Measurements from ENCODE around the gene VPS51.
A peak's percentile ranks its signal among the peaks of the same experiment; 100 is the strongest.

VPS51 gene

GRCh38 chr11:65125197-65126056, 29.4 kb downstream of the VPS51 start:
- peaks cover 5 to 61% (median 32%) of the 10 kb centered on the region in 11 experiments; a peak in 19 of 22 replicates for H4K20me1 ChIP-seq
- no peaks in the 10 kb centered on the region for H3K27me3 ChIP-seq
- H3K4me1 ChIP-seq: peaks cover 22 to 50% (median 34%) of the 10 kb centered on the region in 10 experiments
- H3K36me3 ChIP-seq: peaks cover 68 to 77% (median 73%) of the 10 kb centered on the region in 11 experiments
- TF ChIP-seq Cebpa-rat (IDR thresholded peaks at IDR 0.05): no peak
- no peak overlapping the region; a peak in 3 of 22 replicates for H3K9ac ChIP-seq
- no peak overlapping the region for H3K4me3 ChIP-seq
- no peaks in the 10 kb centered on the region for H3K9me3 ChIP-seq (replicated peaks in 1 of 11)
- no peak overlapping the region for H3K27ac ChIP-seq
- H3K4me2 ChIP-seq: no peak overlapping the region

GRCh38 chr11:65126624-65127274, 30.7 kb downstream of the VPS51 start:
- Histone ChIP-seq H3K9me3 (replicated peaks in 1 of 11) (no peaks in the 10 kb centered on the region), H3K27ac (no peak overlapping the region), H3K4me1 (peaks cover 22 to 56% (median 39%) of the 10 kb centered on the region in 10 experiments), H3K9ac (peak overlapping the region in 6 of 11 experiments; percentile 3 to 32 (median 16); a peak in 3 of 22 replicates), H4K20me1 (peaks cover 16 to 62% (median 36%) of the 10 kb centered on the region in 11 experiments; a peak in 20 of 22 replicates), H3K27me3 (no peaks in the 10 kb centered on the region), H3K4me2 (no peak overlapping the region), H3K4me3 (no peak overlapping the region), H3K36me3 (peaks cover 70 to 80% (median 76%) of the 10 kb centered on the region in 11 experiments)
- TF ChIP-seq Cebpa-rat (IDR thresholded peaks at IDR 0.05): no peak

- TF ChIP-seq Cebpa-rat (IDR thresholded peaks at IDR 0.05): no peak
- 0 out of 22 replicates have a peak overlapping the region, but pooled peaks of 3 of the 11 experiments have one; percentile 18 to 32 (median 27) for H3K9ac ChIP-seq
- peaks cover 25 to 70% (median 45%) of the 10 kb centered on the region in 11 experiments; a peak in 20 of 22 replicates for H4K20me1 ChIP-seq
- peaks cover 31 to 63% (median 47%) of the 10 kb centered on the region in 10 experiments for H3K4me1 ChIP-seq
- H3K27ac ChIP-seq: no peak overlapping the region
- peaks cover 73 to 85% (median 82%) of the 10 kb centered on the region in 11 experiments for H3K36me3 ChIP-seq
- no peak overlapping the region for H3K4me2 ChIP-seq
- no peaks in the 10 kb centered on the region for H3K9me3 ChIP-seq (replicated peaks in 1 of 11)
- no peaks in the 10 kb centered on the region for H3K27me3 ChIP-seq
- no peak overlapping the region for H3K4me3 ChIP-seq
These were observed 31.6 kb downstream of the VPS51 start for GRCh38 chr11:65127473-65128181.

GRCh38 chr11:65128182-65129145, 32.5 kb downstream of the VPS51 start:
- Histone ChIP-seq H3K4me1 (peaks cover 31 to 63% (median 47%) of the 10 kb centered on the region in 10 experiments), H3K9ac (peak overlapping the region in 3 of 11 experiments; percentile 46 to 61 (median 57); a peak in 3 of 22 replicates), H3K27me3 (no peaks in the 10 kb centered on the region), H3K4me3 (no peak overlapping the region), H3K36me3 (peaks cover 73 to 87% (median 83%) of the 10 kb centered on the region in 11 experiments), H3K9me3 (replicated peaks in 1 of 11) (no peaks in the 10 kb centered on the region), H3K4me2 (peak overlapping the region in 1 of 11 experiments; percentile 100; a peak in 1 of 22 replicates), H4K20me1 (peaks cover 29 to 79% (median 46%) of the 10 kb centered on the region in 11 experiments; a peak in 20 of 22 replicates), H3K27ac (no peak overlapping the region; a peak in 1 of 22 replicates)
- TF ChIP-seq Cebpa-rat (IDR thresholded peaks at IDR 0.05): no peak

GRCh38 chr11:65129649-65130441, 33.8 kb downstream of the VPS51 start:
- H3K4me2 ChIP-seq: peak overlapping the region in 7 of 11 experiments; percentile 44 to 100 (median 86); a peak in 14 of 22 replicates
- H3K9ac ChIP-seq: peak overlapping the region in 7 of 11 experiments; percentile 26 to 61 (median 48); a peak in 14 of 22 replicates
- H4K20me1 ChIP-seq: peaks cover 29 to 81% (median 49%) of the 10 kb centered on the region in 11 experiments; a peak in 20 of 22 replicates
- peaks cover 26 to 49% (median 43%) of the 10 kb centered on the region in 10 experiments for H3K4me1 ChIP-seq
- no peaks in the 10 kb centered on the region for H3K9me3 ChIP-seq (replicated peaks in 1 of 11)
- TF ChIP-seq Cebpa-rat (IDR thresholded peaks at IDR 0.05): no peak
- peak overlapping the region in 5 of 11 experiments; percentile 13 to 50 (median 29); a peak in 8 of 22 replicates for H3K27ac ChIP-seq
- H3K4me3 ChIP-seq: peak overlapping the region in 1 of 10 experiments; percentile 34; a peak in 1 of 20 replicates
- peaks cover 66 to 79% (median 73%) of the 10 kb centered on the region in 11 experiments for H3K36me3 ChIP-seq
- no peaks in the 10 kb centered on the region for H3K27me3 ChIP-seq

GRCh38 chr11:65130631-65131416, 34.8 kb downstream of the VPS51 start:
- H3K4me3 ChIP-seq: peak overlapping the region in 4 of 10 experiments; percentile 22 to 92 (median 89); a peak in 8 of 20 replicates
- peak overlapping the region in 10 of 11 experiments; percentile 86 to 100 (median 97); a peak in 19 of 22 replicates for H3K4me2 ChIP-seq
- no peak for TF ChIP-seq Cebpa-rat (IDR thresholded peaks at IDR 0.05)
- H4K20me1 ChIP-seq: peaks cover 29 to 76% (median 49%) of the 10 kb centered on the region in 11 experiments; a peak in 20 of 22 replicates
- no peaks in the 10 kb centered on the region for H3K27me3 ChIP-seq
- H3K4me1 ChIP-seq: peaks cover 33 to 57% (median 50%) of the 10 kb centered on the region in 10 experiments
- peak overlapping the region in 5 of 11 experiments; percentile 12 to 98 (median 96); a peak in 8 of 22 replicates for H3K27ac ChIP-seq
- no peaks in the 10 kb centered on the region for H3K9me3 ChIP-seq (replicated peaks in 1 of 11)
- H3K9ac ChIP-seq: peak overlapping the region; percentile 88 to 100 (median 96); a peak in 18 of 22 replicates
- H3K36me3 ChIP-seq: peaks cover 58 to 69% (median 63%) of the 10 kb centered on the region in 11 experiments
